ENCODE measurements around the gene ATP6V1B1. TPM values are rescaled to one million over a fixed set of nuclear protein-coding genes. Genes with fewer than 3 reads are reported as not detected.

Gene ATP6V1B1
- total RNA-seq, 4 donors from 2014 or later = 1.2 to 2.5 TPM; not detected in 2

GRCh38 chr2:71001592-71001927 lies 65.9 kb downstream of the ATP6V1B1 start:
- Histone ChIP-seq H3K36me3 (no peaks in the 10 kb centered on the region), H3K4me1 (peaks cover 0 to 10% (median 0%) of the 10 kb centered on the region in 4 donors), H3K4me3 (no peak overlapping the region), H3K27me3 (no peaks in the 10 kb centered on the region), H3K9me3 (no peaks in the 10 kb centered on the region), H3K27ac (no peak overlapping the region)
- DNase-seq (ENCODE audit: low spot score in 2 of 2) = no peak
- no peak for TF ChIP-seq CTCF (IDR thresholded peaks at IDR 0.05)
- no peak for TF ChIP-seq EP300 (IDR thresholded peaks at IDR 0.05)
- whole genome bisulfite sequencing, 2 donors = 73 to 88% methylated on average over 5 of the region's 5 CpGs

- Histone ChIP-seq H3K36me3 (no peaks in the 10 kb centered on the region), H3K4me3 (no peak overlapping the region), H3K27ac (no peak overlapping the region), H3K27me3 (no peaks in the 10 kb centered on the region), H3K9me3 (no peaks in the 10 kb centered on the region), H3K4me1 (peaks cover 0 to 10% (median 0%) of the 10 kb centered on the region in 4 donors)
- no peak for TF ChIP-seq POLR2A (IDR thresholded peaks at IDR 0.05)
- DNase-seq (ENCODE audit: low spot score in 2 of 2) = no peak
- 31 to 43% methylated on average over 11 of the region's 11 CpGs for WGBS, 2 donors
Measured at GRCh38 chr2:71001981-71002570, 66.4 kb downstream of the ATP6V1B1 start.

GRCh38 chr2:71003396-71003795 lies 67.7 kb downstream of the ATP6V1B1 start:
- WGBS, 2 donors = 85 to 90% methylated on average over 6 of the region's 6 CpGs

GRCh38 chr2:71003966-71004755 lies 68.5 kb downstream of the ATP6V1B1 start:
- no peak overlapping the region for H3K27ac ChIP-seq
- no peak for TF ChIP-seq POLR2A (IDR thresholded peaks at IDR 0.05)
- no peak for TF ChIP-seq CTCF (IDR thresholded peaks at IDR 0.05)
- no peak for TF ChIP-seq EP300 (IDR thresholded peaks at IDR 0.05)
- H3K36me3 ChIP-seq = no peaks in the 10 kb centered on the region
- H3K9me3 ChIP-seq = no peaks in the 10 kb centered on the region
- H3K27me3 ChIP-seq = no peaks in the 10 kb centered on the region
- WGBS, 2 donors = 79 to 81% methylated on average over 11 of the region's 11 CpGs
- no peak for DNase-seq (ENCODE audit: low spot score in 2 of 2)
- H3K4me3 ChIP-seq = no peak overlapping the region
- peaks cover 0 to 10% (median 0%) of the 10 kb centered on the region in 4 donors for H3K4me1 ChIP-seq

More at GRCh38 chr2:71003396-71003795, 67.7 kb downstream of the ATP6V1B1 start:
- no peak for TF ChIP-seq EP300 (IDR thresholded peaks at IDR 0.05)
- DNase-seq (ENCODE audit: low spot score in 2 of 2) = no peak
- H3K4me3 ChIP-seq = no peak overlapping the region
- no peaks in the 10 kb centered on the region for H3K36me3 ChIP-seq
- no peak overlapping the region for H3K27ac ChIP-seq
- H3K4me1 ChIP-seq = peaks cover 0 to 10% (median 0%) of the 10 kb centered on the region in 4 donors
- no peaks in the 10 kb centered on the region for H3K27me3 ChIP-seq
- no peaks in the 10 kb centered on the region for H3K9me3 ChIP-seq

GRCh38 chr2:71004857-71005256 lies 69.2 kb downstream of the ATP6V1B1 start:
- no peak for TF ChIP-seq POLR2A (IDR thresholded peaks at IDR 0.05)
- Histone ChIP-seq H3K27me3 (no peaks in the 10 kb centered on the region), H3K4me1 (peaks cover 0 to 10% (median 0%) of the 10 kb centered on the region in 4 donors), H3K36me3 (no peaks in the 10 kb centered on the region), H3K27ac (no peak overlapping the region), H3K9me3 (no peaks in the 10 kb centered on the region), H3K4me3 (no peak overlapping the region)
- no peak for DNase-seq (ENCODE audit: low spot score in 2 of 2)
- 85 to 94% methylated on average over 6 of the region's 6 CpGs for WGBS, 2 donors

GRCh38 chr2:71005271-71006202 lies 69.8 kb downstream of the ATP6V1B1 start:
- Histone ChIP-seq H3K4me3 (no peak overlapping the region), H3K4me1 (peaks cover 0 to 10% (median 0%) of the 10 kb centered on the region in 4 donors), H3K27me3 (peaks cover 0 to 3% of the 10 kb centered on the region in 2 donors), H3K36me3 (no peaks in the 10 kb centered on the region), H3K27ac (no peak overlapping the region), H3K9me3 (no peaks in the 10 kb centered on the region)
- TF ChIP-seq POLR2A (IDR thresholded peaks at IDR 0.05) (no peak), EP300 (IDR thresholded peaks at IDR 0.05) (no peak), CTCF (IDR thresholded peaks at IDR 0.05) (no peak)
- no peak for DNase-seq (ENCODE audit: low spot score in 2 of 2)
- 73 to 74% methylated on average over 10 of the region's 10 CpGs for WGBS, 2 donors

All from tibial nerve (tissue), 4 donors.